GM12872 (cell line): ENCODE results near the gene CFDP1.

Source experiments
- CTCF ChIP-seq: IDR thresholded peaks from 3 replicates; pipeline ENCODE4 v1.5.1; 2011; ENCODE audit warnings: low read depth, mild to moderate bottlenecking, low read length, moderate library complexity; ENCODE audit not compliant: insufficient read depth

The CFDP1 gene

GRCh38 chr16:75318737-75319136 lies 114.6 kb downstream of the CFDP1 start:
- TF ChIP-seq CTCF = no peak

- TF ChIP-seq CTCF = no peak
Observed at GRCh38 chr16:75317532-75317931, 115.8 kb downstream of the CFDP1 start.

GRCh38 chr16:75317101-75317522 lies 116.2 kb downstream of the CFDP1 start:
- no peak for TF ChIP-seq CTCF

- no peak for TF ChIP-seq CTCF
Observed at GRCh38 chr16:75315539-75316306, 117.6 kb downstream of the CFDP1 start.

GRCh38 chr16:75312875-75313274 lies 120.4 kb downstream of the CFDP1 start:
- TF ChIP-seq CTCF = no peak

GRCh38 chr16:75311383-75311938 lies 121.8 kb downstream of the CFDP1 start:
- TF ChIP-seq CTCF = no peak

- no peak for TF ChIP-seq CTCF
Observed at GRCh38 chr16:75310541-75310940, 122.8 kb downstream of the CFDP1 start.
